NCI-H446 (cell line): ENCODE measurements around the gene SNX8.
"Not testable (repeated sequence)": the region's sequence is repeated elsewhere in the genome, so short reads cannot be mapped to it uniquely, and the experiment has no call there.

Experiments used
- DNase-seq, 2 experiments: peaks; one replicate each; lab custom pipeline; 2025; lab: John Stamatoyannopoulos, UW

The SNX8 gene

DNA sequence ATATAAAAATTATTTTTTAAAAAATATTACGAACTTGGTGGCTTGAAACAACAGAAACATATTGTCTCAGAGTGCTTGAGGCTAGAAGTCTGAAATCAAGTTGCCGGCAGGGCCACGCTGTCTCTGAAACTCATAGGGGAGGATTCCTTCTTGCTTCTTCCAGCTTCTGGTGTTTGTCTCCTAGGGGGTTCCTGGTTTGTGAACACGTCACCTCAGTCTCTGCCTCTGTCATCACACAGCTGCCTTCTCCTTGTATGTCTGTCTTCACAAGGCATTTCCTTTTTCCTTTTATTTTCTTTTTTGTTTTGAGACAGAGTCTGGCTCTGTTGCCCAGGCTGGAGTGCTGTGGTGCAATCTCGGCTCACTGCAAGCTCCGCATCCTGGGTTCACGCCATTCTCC lies 12.7 kb upstream of the SNX8 start:
- DNase-seq: no peak

DNA sequence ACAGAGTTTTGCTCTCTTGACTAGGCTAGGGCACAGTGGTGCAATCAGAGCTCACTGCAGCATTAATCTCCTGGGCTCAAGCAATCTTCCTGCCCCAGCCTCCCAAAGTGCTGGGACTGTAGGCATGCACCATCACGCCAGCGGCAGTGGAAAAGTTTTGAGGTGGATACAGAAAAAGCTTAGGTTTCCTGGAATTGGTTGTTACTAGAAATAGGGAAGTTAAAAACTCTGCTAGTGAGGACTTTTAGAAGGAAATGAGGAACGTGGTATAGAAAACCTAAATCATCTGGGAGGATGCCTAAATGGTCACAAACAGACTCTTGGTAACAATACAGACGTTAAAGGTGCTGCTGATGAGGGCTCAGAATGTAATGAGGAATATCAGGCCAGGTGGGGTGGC lies 10.9 kb upstream of the SNX8 start:
- DNase-seq: no peak

DNA sequence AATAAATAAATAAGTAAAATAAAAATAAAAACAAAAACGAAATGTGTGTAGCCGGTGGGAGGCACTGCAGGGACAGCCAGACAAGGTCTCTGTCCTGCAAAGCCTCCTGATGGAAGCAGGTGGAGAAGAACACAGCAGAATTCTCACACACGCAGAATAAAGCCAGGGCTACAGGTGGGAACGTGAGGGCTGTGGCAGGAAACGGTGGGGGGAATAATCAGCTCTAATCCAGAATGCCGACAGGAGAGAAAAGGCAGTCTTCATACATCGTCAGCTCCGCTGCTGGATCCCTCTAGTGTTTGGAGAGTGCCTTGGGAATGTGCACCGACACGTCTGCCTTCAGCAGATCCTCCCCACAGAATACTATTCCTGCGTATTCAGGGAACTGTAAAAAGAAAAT lies 6.8 kb upstream of the SNX8 start:
- no peak for DNase-seq

DNA sequence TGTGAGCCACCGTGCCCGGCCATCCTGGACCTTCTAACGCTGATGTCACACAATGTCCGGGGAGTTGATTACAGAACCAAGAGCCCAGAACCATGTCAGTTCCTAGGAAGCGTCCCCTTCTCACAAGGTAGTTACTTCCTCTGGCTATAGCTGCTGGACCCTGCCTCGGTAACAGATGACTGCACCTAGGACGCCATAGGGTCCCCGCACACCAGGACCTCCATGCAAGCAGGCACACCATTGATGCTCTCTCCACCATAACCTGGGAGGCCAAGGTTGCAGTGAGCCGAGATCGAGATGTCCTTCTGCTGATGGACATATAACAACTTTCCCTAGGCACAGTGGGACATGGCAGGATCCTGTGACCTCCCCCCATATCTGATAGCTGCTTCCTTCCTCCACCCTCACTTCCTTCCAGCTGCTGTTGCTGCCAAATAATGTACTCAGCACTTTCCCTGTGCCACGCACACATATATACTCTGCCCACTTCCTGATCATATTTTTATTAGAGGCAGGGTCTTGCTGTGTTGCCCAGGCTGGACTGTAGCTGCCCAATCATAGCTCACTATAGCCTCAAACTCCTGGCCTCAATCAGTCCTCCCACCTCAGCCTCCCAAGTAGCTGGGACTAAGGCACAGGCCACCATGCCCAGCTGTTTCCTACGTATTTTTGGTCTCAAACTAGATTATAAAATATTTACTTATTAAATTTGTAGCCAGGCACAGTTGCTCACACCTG lies 3.5 kb upstream of the SNX8 start:
- DNase-seq: no peak

DNA sequence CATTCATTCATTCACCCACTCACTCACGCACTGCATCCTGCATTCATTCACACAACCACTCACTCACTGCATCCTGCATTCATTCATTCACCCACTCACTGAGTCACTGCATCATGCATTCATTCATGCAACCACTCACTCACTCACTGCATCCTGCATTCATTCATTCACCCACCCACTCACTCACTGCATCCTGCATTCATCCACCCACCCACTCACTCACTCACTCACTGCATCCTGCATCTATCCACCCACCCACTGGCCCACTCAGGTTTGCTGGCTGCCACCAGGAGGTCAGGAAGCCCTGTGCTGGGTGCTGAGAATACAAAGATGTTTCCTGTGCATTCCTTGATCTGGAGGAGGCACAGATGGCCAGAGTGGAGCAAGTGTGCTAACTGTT lies 2.3 kb upstream of the SNX8 start:
- DNase-seq: no peak

DNA sequence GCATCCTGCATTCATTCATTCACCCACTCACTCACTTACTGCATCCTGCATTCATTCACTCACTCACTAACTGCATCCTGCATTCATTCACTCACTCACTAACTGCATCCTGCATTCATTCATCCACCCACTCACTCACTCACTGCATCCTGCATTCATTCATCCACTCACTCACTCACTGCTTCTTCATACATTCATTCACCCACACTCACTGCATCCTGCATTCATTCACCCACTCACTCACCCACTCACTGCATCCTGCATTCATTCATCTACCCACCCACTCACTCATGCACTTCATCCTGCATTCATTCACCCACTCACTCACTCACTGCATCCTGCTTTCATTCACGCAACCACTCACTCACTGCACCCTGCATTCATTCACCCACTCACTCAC lies 1.5 kb upstream of the SNX8 start:
- DNase-seq: no peak

DNA sequence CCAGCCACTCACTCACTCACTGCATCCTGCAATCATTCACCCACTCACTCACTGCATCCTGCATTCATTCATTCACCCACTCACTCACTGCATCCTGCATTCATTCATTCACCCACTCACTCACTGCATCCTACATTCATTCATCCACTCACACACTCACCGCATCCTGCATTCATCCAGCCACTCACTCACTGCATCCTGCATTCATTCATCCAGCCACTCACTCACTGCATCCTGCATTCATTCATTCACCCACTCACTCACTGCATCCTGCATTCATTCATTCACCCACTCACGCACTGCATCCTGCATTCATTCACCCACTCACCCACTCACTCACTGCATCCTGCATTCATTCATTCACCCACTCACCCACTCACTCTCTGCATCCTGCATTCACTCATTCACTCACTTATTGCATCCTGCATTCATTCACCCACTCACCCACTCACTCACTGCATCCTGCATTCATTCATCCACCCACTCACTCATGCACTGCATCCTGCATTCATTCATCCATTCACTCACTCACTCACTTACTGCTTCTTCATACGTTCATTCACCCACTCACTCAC lies 802 bp upstream of the SNX8 start:
- DNase-seq: not testable (repeated sequence)

DNA sequence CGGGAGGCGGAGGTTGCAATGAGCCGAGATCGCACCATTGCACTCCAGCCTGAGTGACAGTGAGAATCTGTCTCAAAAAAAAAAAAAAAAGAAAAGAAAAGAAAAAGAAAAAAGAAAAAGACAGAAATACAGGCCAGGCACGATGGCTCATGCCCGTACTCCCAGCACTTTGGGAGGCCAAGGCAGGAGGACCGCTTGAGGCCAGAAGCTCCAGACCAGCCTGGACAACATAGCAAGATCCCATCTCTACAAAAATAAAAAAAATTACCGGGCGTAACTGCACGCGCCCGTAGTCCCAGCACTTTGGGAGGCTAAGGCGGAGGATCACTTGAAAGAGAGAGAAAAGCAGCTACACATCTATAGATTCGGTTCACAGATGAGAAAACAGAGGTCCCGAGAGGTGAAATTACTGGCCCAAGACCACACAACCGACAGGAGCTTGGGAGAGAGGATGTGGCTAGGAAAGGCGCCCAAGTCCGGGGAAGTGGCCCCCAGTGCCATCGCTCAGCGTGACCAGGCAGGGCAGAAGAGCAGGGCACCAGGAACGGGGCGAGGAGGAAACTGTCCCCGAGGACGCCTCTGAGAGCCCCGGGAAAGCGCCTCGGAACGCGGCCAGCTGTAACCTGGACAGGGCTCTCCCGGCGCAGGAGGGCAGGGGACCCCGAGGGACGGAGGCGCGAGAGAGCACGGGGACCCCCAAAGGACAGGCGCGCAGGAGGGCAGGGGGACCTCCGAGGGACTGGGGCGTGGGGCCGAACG lies 612 bp downstream of the SNX8 start:
- no peak for DNase-seq

DNA sequence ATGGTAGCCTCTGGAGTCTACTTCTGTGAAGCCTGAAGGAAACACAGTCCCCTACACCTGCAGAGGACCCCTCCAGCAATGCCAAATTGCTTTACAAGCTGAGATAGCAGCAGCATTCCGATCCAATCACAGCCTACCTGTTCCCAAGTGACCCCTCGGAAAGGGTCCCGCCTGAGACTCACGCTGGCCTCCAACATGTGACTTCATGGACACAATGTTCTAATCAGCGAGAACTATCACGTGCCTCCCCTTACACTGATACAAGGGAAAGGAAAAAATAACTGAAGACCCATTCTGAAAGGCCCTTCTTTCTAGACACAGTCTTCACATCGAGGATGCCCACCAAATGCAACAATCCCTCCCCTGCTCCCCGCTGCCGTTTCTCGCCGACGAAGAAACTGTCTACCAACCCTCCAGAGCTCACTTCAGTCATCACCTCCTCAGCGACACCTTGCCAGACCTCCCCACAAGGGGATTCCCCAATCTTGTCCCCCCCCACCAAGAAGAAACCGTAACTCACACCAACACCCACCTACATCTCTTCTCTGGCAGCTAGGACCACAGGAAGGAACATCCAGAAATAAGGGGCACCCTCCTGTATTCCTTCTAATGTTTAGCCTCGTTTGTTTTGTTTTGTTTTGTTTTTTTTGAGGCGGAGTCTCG lies 1.8 kb downstream of the SNX8 start:
- DNase-seq: no peak

DNA sequence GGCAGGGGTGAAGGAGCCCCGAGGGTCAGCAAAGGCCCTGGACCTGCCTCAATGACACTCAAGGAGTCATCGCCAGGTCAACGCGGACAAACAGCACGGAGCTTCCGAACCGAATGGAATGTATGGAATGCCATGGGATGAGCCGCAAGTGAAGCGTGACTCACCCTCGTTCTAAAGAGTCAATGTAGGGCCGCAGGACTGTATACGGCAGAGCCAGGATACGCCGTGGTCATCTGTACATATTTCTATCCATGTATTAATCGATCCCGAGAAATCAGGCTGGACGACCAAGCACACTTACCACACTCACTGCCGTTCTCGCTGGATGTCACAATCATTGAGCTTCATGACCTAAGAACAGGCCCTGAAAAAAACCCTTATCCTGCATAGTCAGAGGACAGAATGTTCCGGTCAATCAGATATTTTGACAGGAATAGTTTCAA lies 4.3 kb downstream of the SNX8 start:
- no peak for DNase-seq

DNA sequence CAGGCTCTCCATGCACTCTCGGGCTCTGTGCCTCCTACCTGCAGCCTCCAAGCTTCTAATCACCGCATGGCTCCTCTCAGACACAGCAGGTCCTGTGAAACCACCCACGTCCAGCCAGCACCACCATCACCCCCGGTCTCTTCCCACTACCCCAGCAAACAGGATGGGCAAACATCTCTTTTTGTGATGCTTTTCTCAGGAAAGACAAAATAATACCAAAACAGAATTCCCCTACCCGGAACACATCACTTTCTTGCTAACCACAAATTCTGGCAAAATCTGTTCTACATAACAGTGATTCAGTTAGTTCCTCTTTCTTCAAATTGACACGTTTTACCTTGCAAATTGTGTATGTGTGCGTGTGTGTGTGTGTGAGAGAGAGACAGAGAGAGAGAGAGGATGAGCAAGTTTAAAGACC lies 6.5 kb downstream of the SNX8 start:
- DNase-seq: no peak

DNA sequence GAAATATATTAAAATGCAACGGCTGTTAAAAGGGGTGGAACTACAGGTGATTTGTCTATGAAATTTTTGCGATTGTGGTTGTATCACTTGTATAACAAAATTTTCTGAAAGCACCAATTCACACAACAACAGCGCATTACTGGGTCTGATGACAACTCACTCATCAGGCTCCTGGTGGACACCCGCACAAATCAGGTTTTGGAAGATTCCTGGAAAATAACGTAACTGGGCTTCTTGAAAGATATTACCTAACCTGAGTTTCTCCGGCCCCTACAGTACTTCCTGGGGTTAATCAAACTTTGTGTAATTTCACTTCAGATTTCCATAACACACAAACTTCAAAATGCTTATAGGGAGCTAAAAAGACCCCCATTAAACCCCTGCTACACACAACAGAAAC lies 7.6 kb downstream of the SNX8 start:
- no peak for DNase-seq

DNA sequence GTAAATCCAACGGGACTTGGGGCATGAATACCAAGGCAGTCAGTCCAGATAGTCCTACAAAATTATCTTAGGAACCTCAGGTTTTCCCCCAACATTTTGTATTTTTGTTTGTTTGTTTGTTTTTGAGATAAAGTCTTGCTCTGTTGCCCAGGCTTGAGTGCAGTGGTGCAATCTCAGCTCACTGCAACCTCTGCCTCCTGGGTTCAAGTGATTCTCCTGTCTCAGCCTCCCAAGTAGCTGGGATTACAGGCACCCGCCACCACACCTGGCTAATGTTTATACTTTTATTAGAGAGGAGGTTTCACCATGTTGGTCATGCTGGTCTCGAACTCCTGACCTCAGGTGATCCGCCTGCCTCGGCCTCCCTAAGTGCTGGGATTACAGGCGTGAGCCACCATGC lies 9.0 kb downstream of the SNX8 start:
- DNase-seq: not testable (repeated sequence)

DNA sequence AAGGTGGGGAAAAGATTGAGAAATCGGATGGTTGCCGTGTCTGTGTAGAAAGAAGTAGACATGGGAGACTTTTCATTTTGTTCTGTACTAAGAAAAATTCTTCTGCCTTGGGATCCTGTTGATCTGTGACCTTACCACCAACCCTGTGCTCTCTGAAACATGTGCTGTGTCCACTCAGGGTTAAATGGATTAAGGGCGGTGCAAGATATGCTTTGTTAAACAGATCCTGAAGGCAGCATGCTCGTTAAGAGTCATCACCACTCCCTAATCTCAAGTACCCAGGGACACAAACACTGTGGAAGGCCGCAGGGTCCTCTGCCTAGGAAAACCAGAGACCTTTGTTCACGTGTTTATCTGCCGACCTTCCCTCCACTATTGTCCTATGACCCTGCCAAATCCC lies 10.7 kb downstream of the SNX8 start:
- not testable (repeated sequence) for DNase-seq

DNA sequence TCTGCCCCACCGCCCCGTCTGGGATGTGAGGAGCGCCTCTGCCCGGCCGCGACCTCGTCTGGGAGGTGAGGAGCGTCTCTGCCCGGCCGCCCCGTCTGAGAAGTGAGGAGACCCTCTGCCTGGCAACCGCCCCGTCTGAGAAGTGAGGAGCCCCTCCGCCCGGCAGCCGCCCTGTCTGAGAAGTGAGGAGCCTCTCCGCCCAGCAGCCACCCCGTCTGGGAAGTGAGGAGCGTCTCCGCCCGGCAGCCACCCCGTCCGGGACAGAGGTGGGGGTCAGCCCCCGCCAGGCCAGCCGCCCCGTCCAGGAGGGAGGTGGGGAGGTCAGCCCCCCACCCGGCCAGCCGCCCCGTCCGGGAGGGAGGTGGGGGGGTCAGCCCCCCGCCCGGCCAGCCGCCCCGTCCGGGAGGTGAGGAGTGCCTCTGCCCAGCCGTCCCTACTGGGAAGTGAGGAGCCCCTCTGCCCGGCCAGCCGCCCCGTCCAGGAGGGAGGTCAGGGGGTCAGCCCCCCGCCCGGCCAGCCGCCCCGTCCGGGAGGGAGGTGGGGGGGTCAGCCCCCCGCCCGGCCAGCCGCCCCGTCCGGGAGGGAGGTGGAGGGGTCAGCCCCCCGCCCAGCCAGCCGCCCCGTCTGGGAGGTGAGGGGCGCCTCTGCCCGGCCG lies 11.4 kb downstream of the SNX8 start:
- not testable (repeated sequence) for DNase-seq

DNA sequence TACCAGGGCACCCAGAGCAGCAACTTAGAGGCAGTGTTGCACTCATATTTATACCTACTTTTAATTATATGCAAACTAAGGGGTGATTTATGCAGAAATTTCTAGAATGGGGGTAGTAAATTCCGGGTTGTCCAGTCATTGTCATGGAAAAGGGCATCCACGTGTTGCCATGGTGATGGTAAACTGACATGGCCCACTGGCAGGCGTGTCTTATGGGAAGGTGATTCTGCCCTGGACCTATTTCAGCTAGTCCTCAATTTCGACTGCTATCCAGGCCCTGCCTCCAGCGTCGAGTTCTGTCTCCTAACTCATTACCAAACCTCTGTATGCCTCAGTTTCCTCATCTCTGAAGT lies 12.8 kb downstream of the SNX8 start:
- DNase-seq: no peak

DNA sequence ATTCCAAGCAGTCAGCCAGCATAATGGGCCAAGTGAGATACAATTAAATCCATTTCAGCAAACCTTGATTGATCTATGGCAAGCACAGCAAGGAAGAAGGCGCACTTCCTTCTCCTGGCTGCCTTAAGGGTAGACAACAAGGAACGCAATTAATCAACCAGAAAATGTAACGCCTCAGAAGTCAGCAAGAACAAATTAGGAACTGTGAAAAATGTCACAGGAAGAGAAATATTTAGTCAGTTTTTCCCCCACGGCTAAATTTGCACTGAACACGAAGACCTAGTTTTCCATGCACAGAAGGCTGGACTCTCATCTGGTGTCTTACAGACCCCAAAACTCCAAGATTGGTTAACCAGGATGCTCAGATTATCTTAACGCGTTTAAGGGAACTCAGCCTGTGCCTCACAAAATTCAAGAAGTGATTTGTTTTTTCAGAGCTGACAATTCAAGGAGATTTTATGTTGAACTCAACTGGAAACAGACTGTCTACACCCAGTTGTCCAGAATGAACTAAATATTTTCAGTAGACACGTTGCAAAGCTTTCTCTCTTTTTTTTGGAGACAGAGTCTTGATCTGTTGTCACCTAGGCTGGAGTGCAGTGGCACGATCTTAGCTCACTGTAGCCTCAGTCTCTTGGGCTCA lies 14.2 kb downstream of the SNX8 start:
- DNase-seq: no peak

DNA sequence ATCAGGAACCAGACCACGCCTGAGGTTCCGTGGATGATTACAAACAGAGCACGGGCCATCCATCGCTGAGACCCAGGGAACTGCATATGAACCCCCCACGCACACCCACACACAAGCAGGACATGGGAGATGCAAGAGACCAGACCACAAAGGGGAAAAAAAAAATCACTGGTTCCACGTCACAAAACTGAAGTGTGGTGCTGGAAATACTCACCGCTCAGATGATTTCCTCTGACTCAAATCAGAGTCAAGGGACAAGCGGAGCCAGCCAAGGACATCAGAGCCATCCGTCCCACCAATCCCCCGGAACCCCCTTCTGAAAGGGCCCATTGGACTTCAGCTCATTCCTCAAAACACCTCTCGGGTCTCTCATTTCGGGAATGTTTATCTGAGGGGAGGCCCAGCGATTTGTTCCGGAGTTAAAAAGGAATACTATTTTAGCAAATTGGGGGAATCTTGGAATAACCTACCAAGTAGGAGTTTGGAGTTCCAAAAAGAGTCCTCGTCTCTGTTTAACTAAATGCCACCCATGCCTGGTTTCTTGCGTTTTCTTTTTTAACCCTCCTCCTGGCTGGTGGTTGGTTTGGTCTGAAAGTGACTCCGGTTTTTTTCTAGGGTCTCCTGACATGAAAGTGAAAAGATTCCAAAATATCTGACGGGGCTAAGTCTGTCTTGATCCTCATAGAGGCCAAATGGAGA lies 15.0 kb downstream of the SNX8 start:
- no peak for DNase-seq

DNA sequence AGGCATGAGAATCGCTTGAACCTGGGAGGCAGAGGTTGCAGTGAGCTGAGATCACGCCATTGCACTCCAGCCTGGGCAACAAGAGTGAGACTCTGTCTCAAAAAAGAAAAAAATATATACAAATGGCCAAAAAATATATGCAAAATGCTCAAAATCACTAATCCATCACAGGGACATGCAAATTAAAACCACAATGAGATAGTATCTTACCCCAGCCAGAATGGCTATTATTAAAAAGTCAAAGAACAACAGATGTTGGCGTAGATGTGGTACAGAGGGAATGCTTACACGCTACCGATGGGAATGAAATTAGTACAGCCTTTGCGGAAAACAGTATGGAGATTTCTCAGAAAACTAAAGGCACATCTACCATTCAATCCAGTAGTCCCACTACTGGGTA lies 17.4 kb downstream of the SNX8 start:
- no peak for DNase-seq

DNA sequence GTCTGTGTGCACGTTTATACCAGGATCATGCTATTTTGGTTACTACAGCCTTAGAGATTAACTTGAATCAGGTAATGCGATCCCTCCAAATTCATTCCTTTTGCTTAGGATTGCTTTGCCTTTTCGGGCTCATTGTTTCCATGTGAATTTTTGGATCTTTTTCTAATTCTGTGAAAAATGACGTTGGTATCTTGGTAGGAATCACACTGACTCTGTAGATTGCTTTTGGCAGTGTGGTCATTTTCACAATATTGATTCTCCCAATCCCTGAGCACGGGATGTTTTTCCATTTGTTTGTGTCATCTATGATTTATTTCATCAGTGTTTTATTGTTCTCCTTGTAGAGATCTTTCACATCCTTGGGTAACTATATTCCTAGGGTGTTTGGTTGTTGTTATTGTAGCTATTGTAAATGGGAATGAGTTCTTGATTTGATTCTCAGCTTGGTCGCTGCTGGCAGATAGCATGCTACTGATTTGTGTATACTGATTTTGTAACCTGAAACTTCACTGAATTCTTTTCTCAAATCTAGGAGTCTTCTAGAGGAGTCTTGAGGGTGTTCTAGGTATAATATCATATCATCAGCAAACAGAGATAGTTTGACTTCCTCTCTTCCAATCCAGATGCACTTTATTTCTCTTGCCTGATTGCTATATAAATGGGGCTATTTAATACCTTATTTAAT lies 18.2 kb downstream of the SNX8 start:
- no peak for DNase-seq

DNA sequence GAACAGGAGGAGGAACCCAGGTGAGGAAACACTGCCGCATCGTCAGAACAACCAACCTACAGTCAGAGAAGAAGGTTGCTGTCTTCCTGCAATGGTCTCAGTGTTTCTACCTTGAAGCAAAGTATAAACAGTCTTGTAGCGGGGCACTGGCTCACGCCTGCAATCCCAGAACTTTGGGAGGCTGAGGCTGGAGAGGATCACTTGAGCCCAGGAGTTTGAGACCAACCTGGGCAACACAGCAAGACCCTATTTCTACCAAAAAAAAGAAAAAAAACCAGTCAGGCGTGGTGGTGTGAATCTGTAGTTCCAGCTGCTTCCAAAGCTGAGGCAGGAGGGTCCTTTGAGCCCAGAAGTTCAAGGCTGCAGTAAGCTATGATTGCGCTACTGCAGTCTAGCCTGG lies 23.4 kb downstream of the SNX8 start:
- DNase-seq: no peak
